Activated CD4-positive, alpha-beta T cell treated with anti-CD3 and anti-CD28 coated beads for 1 hour (primary cell): ENCODE measurements around the gene BRSK1.

Source experiments
- DNase-seq: peaks from one replicate; pipeline ENCODE4 v3.0.0-alpha.2; 2020

The BRSK1 gene

GRCh38 chr19:55355213-55355821, 71.5 kb downstream of the BRSK1 start:
- DNase-seq: no peak

DNA sequence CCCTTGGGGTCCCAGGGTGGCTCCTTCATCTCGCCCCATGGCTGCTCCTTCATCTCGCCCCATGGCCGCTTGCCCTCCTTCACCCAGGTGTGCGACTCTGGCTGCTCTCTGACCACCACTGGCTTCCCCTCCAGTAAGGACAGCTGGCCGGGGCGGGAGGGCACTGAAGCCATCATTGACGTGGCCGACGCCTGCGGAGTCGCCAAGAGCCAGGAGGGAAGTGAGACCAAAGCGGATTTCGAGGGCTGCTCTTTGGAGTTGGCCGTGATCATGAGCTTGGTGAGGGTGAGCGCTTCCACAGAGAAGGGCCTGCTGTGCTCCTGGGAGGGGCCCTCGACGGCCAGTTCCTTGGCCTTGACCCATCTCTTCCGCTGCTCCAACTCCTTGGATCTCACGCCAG, 74.7 kb downstream of the BRSK1 start:
- no peak for DNase-seq

DNA sequence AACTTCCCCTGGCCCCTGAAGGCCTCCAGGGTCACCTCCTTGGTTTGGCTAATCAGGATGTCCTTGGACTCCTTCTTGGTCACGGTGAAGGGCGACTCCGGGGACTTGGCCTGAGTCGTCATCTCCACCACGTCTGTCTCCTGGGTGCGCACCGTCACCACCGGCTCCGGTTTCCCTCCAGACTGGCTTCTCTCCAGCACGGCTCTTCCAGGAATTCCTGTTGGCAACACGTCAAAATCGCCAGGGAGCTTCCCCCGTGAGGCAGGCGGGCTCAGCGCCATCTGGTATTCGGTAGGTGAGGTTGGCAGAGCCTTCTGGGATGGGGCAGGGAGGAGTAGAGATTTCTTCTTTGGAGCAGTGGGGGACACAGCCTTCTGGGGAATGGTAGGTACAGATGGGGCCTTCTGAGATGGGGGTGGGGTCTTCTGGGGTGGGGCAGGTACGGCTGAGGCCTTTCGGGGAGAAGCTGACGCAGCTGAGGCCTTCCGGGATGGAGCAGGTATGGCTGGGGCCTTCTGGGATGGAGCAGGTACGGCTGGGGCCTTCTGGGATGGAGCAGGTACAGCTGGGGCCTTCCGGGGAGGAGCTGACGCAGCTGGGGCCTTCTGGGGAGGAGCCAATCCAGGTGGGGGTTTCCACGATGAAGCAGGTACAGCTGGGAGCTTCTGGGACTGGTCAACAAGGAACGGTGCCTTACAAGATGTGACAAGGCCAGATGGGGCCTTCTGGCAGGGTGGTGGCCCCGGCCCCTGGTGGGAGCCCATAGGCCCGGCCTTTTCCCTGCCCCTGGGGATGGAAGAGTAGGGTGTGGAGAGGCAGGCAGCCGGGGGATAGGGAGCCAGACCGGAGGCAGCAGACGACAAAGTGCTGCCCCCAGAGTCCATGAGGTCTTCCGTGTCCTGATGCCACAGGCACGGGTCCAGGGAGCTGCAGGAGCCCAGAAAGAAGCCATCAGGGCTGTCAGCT, 75.4 kb downstream of the BRSK1 start:
- no peak for DNase-seq

DNA sequence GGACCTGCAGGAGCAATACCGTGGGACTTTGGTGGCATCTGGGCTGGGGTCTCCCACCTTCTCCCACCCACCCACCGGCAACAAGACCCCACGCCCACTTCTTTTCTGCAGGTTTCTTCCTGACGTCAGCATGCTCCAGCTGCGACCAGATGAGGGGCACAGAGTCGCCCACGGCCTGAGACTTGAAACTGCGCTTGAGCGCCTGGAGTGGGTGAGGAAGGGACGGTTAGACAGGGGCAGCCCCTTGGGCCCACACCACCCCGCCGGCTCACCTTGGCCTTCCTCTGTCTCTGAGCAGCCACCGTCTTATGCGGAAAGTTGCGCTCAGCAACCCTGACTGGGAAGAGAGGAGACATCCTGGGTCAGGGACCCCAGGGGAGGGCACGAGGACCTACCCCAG, 77.1 kb downstream of the BRSK1 start:
- DNase-seq: no peak
